HG03095 (cell line): ENCODE measurements around the gene RNF39.

ENCODE experiments used
- ATAC-seq: cut with Tn5 transposase; IDR thresholded peaks from one replicate; pipeline ENCODE4 v1.9.1; 2021; ENCODE audit warnings: moderate library complexity; ENCODE audit not compliant: unreplicated experiment

Gene RNF39

DNA sequence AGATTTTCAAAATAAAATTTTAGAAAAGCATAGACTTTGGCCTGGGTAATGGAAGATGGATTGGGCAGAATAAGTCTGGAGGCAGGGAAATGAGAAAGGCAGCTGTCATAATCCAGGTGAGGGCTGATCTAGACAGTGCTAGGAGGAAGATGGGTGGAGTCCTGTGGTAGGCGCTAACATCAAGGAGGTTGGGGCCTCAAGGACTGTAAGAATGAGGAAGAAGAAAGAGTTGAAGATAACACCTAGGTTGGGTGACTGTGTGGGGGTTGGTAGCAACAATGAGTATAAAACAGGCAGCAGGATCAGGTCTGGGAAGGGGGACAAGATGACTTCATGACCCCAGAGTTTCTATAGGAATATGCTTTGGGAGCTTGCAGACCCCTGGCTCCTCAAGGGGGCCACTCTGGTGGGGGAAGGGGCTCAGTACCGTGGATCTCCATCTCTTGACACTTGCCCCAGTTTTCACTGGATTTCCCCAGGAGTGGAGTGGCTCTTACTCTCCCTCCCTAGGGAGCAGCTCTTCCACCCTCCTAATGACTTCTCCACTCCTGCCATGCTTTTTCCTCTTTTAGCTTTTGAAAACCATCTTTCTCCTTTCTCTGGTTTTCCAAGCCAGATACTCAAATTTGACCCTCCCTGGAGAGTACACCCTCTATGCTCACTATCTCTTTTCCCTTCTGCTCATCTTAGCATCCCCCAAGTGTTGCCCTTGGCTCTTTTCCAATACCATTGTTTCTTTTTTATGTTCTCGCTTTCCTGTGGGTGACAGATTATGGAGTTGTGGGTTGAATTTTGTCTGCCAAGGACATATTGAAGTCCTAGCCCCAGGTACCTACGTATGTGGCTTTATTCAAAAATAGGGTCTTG is 22.6 kb upstream of the RNF39 start:
- no peak for ATAC-seq

GRCh38 chr6:30096829-30097228 is 21.3 kb upstream of the RNF39 start:
- ATAC-seq = no peak

- ATAC-seq = no peak
These were observed 18.5 kb upstream of the RNF39 start for GRCh38 chr6:30093951-30094661.

DNA sequence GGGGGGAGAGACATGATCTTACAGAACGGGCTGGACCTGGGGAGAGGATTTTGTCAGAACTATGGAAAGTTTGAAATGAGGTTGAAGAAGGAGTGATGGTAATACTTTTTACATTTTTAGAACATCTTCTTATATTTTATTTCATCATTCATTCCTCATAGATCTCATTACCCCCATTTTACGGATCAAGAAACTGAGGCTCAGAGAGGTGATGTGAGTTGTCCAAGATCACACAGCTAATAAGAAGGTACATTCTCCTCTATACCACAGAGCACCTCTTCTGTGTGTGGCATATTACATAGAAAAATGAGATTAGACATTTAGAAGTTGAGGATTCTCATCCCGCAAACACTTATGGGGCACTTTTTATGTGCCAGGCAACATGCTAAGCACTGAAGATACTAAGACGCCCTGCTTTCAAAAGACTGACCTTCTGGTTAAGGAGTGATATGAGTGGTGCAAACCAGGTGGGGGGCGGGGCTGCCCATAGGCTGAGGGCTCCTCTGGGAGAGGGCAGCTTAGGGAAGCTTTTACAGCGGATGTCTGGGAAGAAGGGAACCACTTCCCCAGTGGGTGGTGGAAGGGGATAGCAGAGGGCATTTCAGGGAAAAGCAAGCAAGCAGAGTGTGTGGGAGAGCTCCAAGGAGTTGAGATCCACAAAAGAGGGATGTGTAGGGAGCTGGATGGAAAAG is 17.4 kb upstream of the RNF39 start:
- no peak for ATAC-seq

DNA sequence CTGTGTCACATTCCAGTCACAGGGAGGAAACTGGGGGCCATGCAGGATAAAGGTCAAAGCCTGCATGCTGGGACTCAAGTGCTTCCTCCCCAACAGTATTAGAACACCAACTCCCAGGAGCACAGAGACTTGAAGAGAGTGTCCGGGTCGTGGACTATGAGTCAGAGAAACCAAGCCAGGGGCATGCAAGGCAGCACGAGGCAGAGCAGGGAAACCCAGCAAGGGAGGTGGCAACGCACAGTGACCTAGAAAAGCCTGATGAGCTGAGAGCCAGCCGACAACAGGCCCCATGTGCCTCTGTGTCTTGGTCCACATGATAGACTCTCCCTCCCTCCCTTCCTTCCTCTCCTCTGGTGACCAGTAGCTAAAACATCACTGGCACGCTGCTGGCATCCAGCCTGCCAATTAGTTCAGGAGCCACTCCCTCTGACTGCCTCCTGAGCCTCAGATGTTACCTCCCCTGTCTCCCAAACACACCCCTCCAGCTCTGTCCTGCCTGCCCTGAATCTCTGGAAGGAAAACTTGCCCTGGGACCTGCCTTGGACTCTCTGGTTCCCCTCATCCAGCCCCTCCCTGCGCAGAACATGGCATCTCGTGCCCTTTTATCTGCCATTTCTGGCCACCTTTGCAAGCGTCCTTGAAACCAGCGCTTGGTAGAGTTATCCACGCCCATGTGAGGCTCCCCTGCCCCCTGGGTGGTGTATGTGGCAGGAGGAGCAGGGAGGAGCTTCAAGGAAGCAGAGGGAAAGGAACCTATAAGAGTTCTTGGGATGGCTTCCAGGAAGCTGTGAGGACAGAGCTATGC is 16.2 kb upstream of the RNF39 start:
- ATAC-seq = no peak

DNA sequence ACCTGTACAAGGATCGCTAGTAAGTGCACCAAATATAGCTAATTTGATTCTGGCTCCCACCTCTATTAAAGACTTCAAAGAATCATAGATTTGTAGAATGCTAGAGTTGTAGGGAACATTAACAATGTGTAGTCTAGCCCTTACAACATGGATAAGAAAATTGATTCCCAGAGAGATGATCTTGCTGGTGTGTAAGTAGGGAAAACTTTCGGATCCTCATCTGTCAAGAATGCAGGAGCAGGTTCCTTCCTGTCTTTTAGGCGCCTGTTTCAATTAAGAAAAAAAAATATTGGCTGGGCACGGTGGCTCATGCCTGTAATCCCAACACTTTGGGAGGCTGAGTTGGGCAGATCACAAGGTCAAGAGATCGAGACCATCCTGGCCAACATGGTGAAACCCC is 12.3 kb upstream of the RNF39 start:
- ATAC-seq = no peak

- no peak for ATAC-seq
These were observed 1.6 kb upstream of the RNF39 start for GRCh38 chr6:30077218-30077617.

DNA sequence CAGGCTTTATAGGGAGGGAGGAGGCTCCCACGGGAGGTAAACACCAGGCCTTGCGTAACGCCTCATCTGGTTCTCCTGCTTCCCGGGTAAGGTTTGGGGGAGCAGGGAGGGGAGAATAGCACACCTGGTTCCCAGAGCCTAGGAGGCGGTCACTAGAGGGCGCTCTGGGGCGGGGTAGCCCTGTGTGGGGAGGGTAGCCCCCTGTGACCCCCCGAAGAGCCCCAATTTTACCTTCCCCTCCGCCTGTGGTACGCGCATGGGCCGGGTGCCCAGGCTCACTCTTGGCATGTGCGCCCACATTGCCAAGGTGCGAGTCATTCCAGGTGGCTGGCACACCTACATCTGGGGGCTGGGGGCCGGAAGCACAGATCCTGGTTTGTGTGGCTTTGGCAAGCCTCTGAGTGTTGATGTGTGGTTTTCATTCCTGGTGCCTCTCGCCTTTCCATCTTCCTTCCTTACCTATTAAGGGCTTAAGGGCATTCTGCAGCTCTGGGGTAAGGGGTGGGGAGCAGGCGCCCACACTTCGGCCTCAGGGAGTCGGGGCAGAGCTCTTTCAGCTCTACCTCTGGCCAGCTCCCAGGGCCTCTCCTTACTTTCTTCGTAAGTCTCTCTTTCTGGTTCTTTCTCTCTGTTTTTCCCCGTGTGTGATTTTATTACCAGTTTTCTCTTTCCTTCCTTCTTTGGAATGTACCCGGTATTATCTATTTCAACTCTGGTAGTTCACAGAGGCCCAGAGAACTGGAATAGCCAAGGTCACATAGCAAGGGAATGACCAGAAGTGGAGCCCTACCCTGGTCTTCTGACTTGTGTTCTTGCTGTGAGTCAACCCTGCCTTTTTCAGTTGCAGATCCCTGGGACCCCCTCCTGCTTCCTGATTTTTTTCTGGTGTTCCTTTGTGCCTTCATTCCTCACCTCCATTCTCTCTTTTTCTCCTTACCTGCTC is 492 bp upstream of the RNF39 start:
- ATAC-seq = no peak

DNA sequence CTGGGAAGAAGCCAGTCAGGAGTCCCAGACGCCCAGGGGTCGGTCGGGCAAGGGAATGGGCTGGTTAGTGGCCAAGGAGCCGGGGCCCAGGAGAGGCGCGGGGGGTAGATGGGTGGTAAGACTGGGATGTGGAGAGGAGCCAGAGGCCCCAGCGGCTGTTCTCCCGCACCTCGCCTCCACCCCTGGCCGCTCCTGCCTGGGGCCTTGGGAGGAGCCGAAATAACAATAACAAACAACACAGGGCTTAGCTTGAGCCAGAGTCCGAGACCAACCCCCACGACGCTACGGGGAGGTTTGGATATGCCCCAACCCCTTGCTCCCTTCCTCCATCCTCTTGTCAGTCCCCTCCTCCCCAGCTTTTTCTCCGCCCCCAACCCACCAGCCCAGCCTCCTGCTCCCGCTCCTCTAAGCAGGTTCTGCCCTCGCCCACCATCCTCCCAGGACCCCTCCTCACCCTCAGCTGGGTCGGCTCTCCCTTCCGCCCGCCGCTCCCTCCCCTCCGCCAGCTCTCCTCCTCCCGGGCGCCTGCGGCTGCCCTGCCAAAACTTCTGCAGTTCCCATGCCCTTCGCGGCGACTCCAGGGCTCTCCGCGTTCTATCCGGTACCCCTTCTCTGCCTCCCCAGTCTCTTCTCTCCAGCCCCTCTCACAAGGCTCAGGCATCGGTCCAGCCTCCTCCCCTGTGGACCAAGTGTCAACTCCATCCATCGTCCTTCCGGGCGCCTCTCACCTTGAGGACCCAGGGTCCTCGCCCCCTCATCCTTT is 1.1 kb downstream of the RNF39 start:
- no peak for ATAC-seq

GRCh38 chr6:30073489-30074235 is 1.9 kb downstream of the RNF39 start:
- ATAC-seq = no peak

GRCh38 chr6:30071858-30072257 is 3.7 kb downstream of the RNF39 start:
- no peak for ATAC-seq

- ATAC-seq = no peak
These were observed 4.3 kb downstream of the RNF39 start for GRCh38 chr6:30071081-30071818.

DNA sequence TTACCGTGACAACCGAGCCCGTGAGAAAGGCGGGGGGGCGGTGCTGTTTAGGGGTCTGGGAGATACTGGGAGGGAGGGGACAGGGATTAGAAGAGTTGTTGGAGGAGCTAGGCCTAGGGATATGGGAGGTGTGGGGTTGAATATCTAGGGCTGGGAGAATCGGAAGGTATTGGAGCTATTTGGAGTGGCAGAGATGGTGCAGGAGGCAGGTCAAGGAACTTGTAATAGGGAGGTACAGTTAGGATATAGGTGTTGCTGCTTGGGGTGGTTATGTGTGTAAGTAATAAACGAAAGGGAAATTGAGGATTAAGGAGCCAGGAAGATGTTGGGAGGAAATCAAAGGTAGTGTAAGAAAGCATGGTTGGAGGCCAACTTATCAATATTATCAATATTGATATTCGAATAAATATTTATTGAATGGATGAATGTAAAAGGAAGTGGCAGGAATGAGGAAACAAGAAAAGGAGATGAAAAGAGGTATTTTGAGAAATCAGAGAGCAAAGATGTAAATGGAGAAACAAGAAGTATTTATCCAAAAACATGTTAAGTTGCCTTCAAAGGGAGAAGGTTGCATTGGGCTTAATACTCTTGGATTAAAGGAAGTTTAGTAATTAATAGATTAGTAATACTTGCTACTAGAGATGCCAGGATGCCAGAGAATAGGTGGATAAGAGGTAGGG is 8.0 kb downstream of the RNF39 start:
- ATAC-seq = no peak

DNA sequence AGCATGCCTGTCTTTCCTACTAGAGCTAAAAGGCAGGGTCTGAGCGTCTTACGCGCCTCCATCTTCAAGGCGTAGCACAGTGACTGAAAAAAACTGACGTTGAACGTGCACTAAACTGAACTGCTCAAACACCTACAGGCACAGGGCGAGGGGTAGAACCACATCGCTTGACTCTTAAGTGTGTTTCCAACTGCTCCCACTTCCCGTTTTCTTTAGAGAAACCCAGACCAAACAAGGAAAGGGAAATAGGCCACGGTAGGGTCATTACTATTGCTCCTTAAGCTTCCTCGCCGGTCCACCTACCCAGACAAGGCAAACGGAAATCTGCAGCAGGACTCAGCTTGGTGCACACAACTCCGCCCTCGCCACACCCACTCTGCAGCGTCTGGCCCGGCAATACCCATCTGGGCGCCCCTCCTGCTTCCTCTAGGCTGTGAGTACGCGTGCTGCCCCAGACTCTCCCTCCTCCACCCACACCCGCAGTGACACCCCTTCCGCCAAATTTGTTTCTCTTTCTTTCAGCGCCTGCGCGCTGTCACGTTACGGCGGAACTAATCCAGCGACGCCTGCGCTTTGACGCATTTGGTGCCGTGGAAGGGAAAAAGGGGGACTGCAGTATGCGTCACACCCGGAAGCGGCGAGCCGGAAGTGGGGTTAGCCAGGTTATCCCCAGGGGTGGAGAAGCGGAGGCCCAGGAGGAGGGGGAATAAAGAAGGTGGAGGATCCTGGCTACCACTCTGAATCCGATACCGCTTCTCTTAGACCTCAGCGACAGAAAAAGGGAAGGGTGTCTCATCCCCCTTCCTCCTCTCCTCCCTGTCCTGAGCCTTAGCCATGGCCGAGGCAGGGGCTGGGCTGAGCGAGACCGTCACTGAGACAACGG is 8.8 kb downstream of the RNF39 start, which contains the start of gene PPP1R11:
Gene PPP1R11, plus strand, starts transcription at position 622 of the 883 bp plus-strand sequence. Its CDS starts 213 bp downstream, at position 835.
- peak; percentile 94 for ATAC-seq

- ATAC-seq = no peak
These were observed 9.5 kb downstream of the RNF39 start for GRCh38 chr6:30066082-30066481.

GRCh38 chr6:30063315-30063714 is 12.3 kb downstream of the RNF39 start:
- no peak for ATAC-seq
